Measurements from ENCODE around the gene SCN3A. TPM values are rescaled to one million over a fixed set of nuclear protein-coding genes. Genes with fewer than 3 reads are reported as not detected.

The SCN3A gene
- total and polyA plus RNA-seq, 2 donors (not counting 1 experiment from before 2014, with no cell fraction given), result 5.4 to 6.1 TPM

GRCh38 chr2:165115258-165115657, 88.6 kb downstream of the SCN3A start:
- Histone ChIP-seq H2AFZ (ENCODE audit: insufficient read depth, low read depth, low read length, poor library complexity, severe bottlenecking) (no peak overlapping the region), H4K20me1 (ENCODE audit: control insufficient read depth, insufficient read depth, low read length, poor library complexity, severe bottlenecking) (no peaks in the 10 kb centered on the region), H3K4me3 (ENCODE audit: control extremely low read depth in 1 of 5, extremely low read depth in 1 of 5, insufficient read depth in 1 of 5, low read depth in 2 of 5, low read length in 4 of 5) (no peak overlapping the region), H3K4me2 (replicated peaks; ENCODE audit: low read depth, low read length, poor library complexity, severe bottlenecking) (no peak overlapping the region), H3K27me3 (replicated peaks in 1 of 4; ENCODE audit: control extremely low read depth in 1 of 4, control insufficient read depth in 3 of 4, insufficient read depth in 4 of 4, low read length in 3 of 4) (no peaks in the 10 kb centered on the region), H3K79me2 (ENCODE audit: control insufficient read depth, insufficient read depth, low read length) (no peaks in the 10 kb centered on the region), H3K9me3 (ENCODE audit: control extremely low read depth in 1 of 3, control insufficient read depth in 2 of 3, insufficient read depth in 1 of 3, low read length in 2 of 3) (no peaks in the 10 kb centered on the region), H3K9ac (ENCODE audit: low read length) (no peak overlapping the region), H3K36me3 (replicated peaks in 1 of 2; ENCODE audit: control extremely low read depth in 1 of 2, control insufficient read depth in 1 of 2, extremely low read depth in 1 of 2, insufficient read depth in 2 of 2, low read length in 1 of 2) (no peaks in the 10 kb centered on the region), H3K4me1 (ENCODE audit: control insufficient read depth in 2 of 2, insufficient read depth in 2 of 2, low read length in 2 of 2) (no peaks in the 10 kb centered on the region), H3K27ac (ENCODE audit: low read length in 2 of 2) (no peak overlapping the region)
- Mint-ChIP-seq H3K4me1 (no peaks in the 10 kb centered on the region), H3K4me3 (no peak overlapping the region), H3K9me3 (ENCODE audit: insufficient read depth) (no peaks in the 10 kb centered on the region), H3K27ac (no peak overlapping the region), H3K27me3 (no peaks in the 10 kb centered on the region)
- DNase-seq (no peak), ATAC-seq (ENCODE audit: low read depth) (no peak)
- WGBS (ENCODE audit: insufficient coverage), result 100% methylated on average over 2 of the region's 6 CpGs
- ChIA-PET POLR2A (no interaction called here), CTCF (no interaction called here)
- intact Hi-C loops (cut with micrococcal nuclease), result no loop called here
- TF ChIP-seq CTCF (IDR thresholded peaks at IDR 0.05), result no peak

GRCh38 chr2:165114346-165114939, 89.4 kb downstream of the SCN3A start:
- H3K27me3 Mint-ChIP-seq, result no peaks in the 10 kb centered on the region
- no peaks in the 10 kb centered on the region for H3K4me1 Mint-ChIP-seq
- Histone ChIP-seq H3K9ac (ENCODE audit: low read length) (no peak overlapping the region), H3K4me3 (ENCODE audit: control extremely low read depth in 1 of 5, extremely low read depth in 1 of 5, insufficient read depth in 1 of 5, low read depth in 2 of 5, low read length in 4 of 5) (no peak overlapping the region), H4K20me1 (ENCODE audit: control insufficient read depth, insufficient read depth, low read length, poor library complexity, severe bottlenecking) (no peaks in the 10 kb centered on the region), H3K79me2 (ENCODE audit: control insufficient read depth, insufficient read depth, low read length) (no peaks in the 10 kb centered on the region), H3K27me3 (replicated peaks in 1 of 4; ENCODE audit: control extremely low read depth in 1 of 4, control insufficient read depth in 3 of 4, insufficient read depth in 4 of 4, low read length in 3 of 4) (no peaks in the 10 kb centered on the region), H3K4me2 (replicated peaks; ENCODE audit: low read depth, low read length, poor library complexity, severe bottlenecking) (no peak overlapping the region), H3K36me3 (replicated peaks in 1 of 2; ENCODE audit: control extremely low read depth in 1 of 2, control insufficient read depth in 1 of 2, extremely low read depth in 1 of 2, insufficient read depth in 2 of 2, low read length in 1 of 2) (no peaks in the 10 kb centered on the region), H3K27ac (ENCODE audit: low read length in 2 of 2) (no peak overlapping the region), H2AFZ (ENCODE audit: insufficient read depth, low read depth, low read length, poor library complexity, severe bottlenecking) (no peak overlapping the region), H3K9me3 (ENCODE audit: control extremely low read depth in 1 of 3, control insufficient read depth in 2 of 3, insufficient read depth in 1 of 3, low read length in 2 of 3) (no peaks in the 10 kb centered on the region), H3K4me1 (ENCODE audit: control insufficient read depth in 2 of 2, insufficient read depth in 2 of 2, low read length in 2 of 2) (no peaks in the 10 kb centered on the region)
- ChIA-PET CTCF (no interaction called here), POLR2A (no interaction called here)
- no peak for DNase-seq
- intact Hi-C loops (cut with micrococcal nuclease), result no loop called here
- no peak overlapping the region for H3K4me3 Mint-ChIP-seq
- ATAC-seq (ENCODE audit: low read depth), result no peak
- no peaks in the 10 kb centered on the region for H3K9me3 Mint-ChIP-seq (ENCODE audit: insufficient read depth)
- no peak overlapping the region for H3K27ac Mint-ChIP-seq
- TF ChIP-seq EZH2 (IDR thresholded peaks at IDR 0.05; ENCODE audit: borderline replicate concordance, insufficient read depth, low read depth, low read length, poor library complexity, severe bottlenecking), result no peak
- 88% methylated on average over 3 of the region's 4 CpGs for WGBS (ENCODE audit: insufficient coverage)
